HepG2 (cell line): ENCODE measurements around the gene TPD52L2. TPM values are rescaled to one million over a fixed set of nuclear protein-coding genes. Genes with fewer than 3 reads are reported as not detected.

Experiments
- ARID2 ChIP-seq: sonication (generic); formaldehyde crosslinking; IDR thresholded peaks from 2 replicates; pipeline ENCODE4 v1.8.1; 2022; ENCODE audit warnings: mild to moderate bottlenecking, missing genetic modification reagents, borderline replicate concordance
- ASH2L ChIP-seq: fragments of 300-600, 200-600 bp; sonication (generic); IDR thresholded peaks from 2 replicates; pipeline ENCODE4 v1.7.0; 2017; ENCODE audit warnings: low read depth, mild to moderate bottlenecking, moderate library complexity, mixed read lengths, low read length; ENCODE audit not compliant: insufficient read length
- BORCS8-MEF2B ChIP-seq: sonication (generic); formaldehyde crosslinking; IDR thresholded peaks from 2 replicates; pipeline ENCODE4 v1.8.0; 2022; ENCODE audit warnings: mild to moderate bottlenecking, missing genetic modification reagents
- CBX5 ChIP-seq: sonication (generic); formaldehyde crosslinking; IDR thresholded peaks from 2 replicates; pipeline ENCODE4 v1.4.0; 2020; ENCODE audit warnings: missing genetic modification reagents, borderline replicate concordance
- CHCHD3 ChIP-seq: sonication (generic); formaldehyde crosslinking; IDR thresholded peaks from 2 replicates; pipeline ENCODE4 v1.8.0; 2022; ENCODE audit warnings: mild to moderate bottlenecking, missing genetic modification reagents, moderate library complexity
- KLF6 ChIP-seq: IDR thresholded peaks from 2 replicates; pipeline ENCODE4 v1.8.0; 2016; ENCODE audit warnings: missing biosample characterization, missing genetic modification reagents
- MIXL1 ChIP-seq: IDR thresholded peaks from 2 replicates; pipeline ENCODE4 v1.6.1; 2016
- MTA3 ChIP-seq: sonication (generic); formaldehyde crosslinking; IDR thresholded peaks from 2 replicates; pipeline ENCODE4 v1.4.0; 2020; ENCODE audit warnings: missing genetic modification reagents
- NFIB ChIP-seq: sonication (generic); formaldehyde crosslinking; IDR thresholded peaks from 2 replicates; pipeline ENCODE4 v1.9.0; 2021; ENCODE audit warnings: missing genetic modification reagents, mild to moderate bottlenecking, borderline replicate concordance
- NFIC ChIP-seq: IDR thresholded peaks from 2 replicates; pipeline ENCODE4 v1.6.1; 2012; ENCODE audit warnings: mild to moderate bottlenecking, low read length, inconsistent platforms
- NKX3-1 ChIP-seq: sonication (generic); formaldehyde crosslinking; IDR thresholded peaks from 2 replicates; pipeline ENCODE4 v1.5.0; 2020; ENCODE audit warnings: missing genetic modification reagents
- PHF8 ChIP-seq: sonication (generic); formaldehyde crosslinking; IDR thresholded peaks from 2 replicates; pipeline ENCODE4 v1.5.0; 2020; ENCODE audit warnings: missing genetic modification reagents
- RFX3 ChIP-seq: IDR thresholded peaks from 2 replicates; pipeline ENCODE4 v1.6.1; 2016; ENCODE audit warnings: missing biosample characterization, missing genetic modification reagents
- RNF2 ChIP-seq: fragments of 450-650 bp; conservative IDR thresholded peaks from 2 replicates; pipeline ENCODE4 v1.6.1; 2016; ENCODE audit warnings: low read depth
- SP2 ChIP-seq: sonication (generic); formaldehyde crosslinking; IDR thresholded peaks from 2 replicates; pipeline ENCODE4 v1.5.1; 2020; ENCODE audit warnings: mild to moderate bottlenecking, missing genetic modification reagents
- SRSF9 ChIP-seq: fragments of 200-400 bp; formaldehyde crosslinking; IDR thresholded peaks from 2 replicates; pipeline ENCODE4 v1.6.1; 2018; ENCODE audit warnings: borderline replicate concordance, mild to moderate bottlenecking, low read depth, low read length; ENCODE audit not compliant: insufficient read depth, poor library complexity, severe bottlenecking
- TP53 ChIP-seq: sonication (generic); formaldehyde crosslinking; conservative IDR thresholded peaks from 2 replicates; pipeline ENCODE4 v1.4.0; 2020; ENCODE audit warnings: missing genetic modification reagents
- ZNF121 ChIP-seq: sonication (generic); formaldehyde crosslinking; IDR thresholded peaks from 2 replicates; pipeline ENCODE4 v1.5.0; 2020; ENCODE audit warnings: mild to moderate bottlenecking, missing genetic modification reagents
- ZNF446 ChIP-seq: sonication (generic); formaldehyde crosslinking; IDR thresholded peaks from 2 replicates; pipeline ENCODE4 v1.5.0; 2020; ENCODE audit warnings: mild to moderate bottlenecking, missing genetic modification reagents
- ZNF460 ChIP-seq: sonication (generic); formaldehyde crosslinking; IDR thresholded peaks from 2 replicates; pipeline ENCODE4 v1.5.1; 2020; ENCODE audit warnings: missing genetic modification reagents, mild to moderate bottlenecking, borderline replicate concordance
- ZNF530 ChIP-seq: sonication (generic); formaldehyde crosslinking; IDR thresholded peaks from 2 replicates; pipeline ENCODE4 v1.5.0; 2020; ENCODE audit warnings: low read depth, mild to moderate bottlenecking, missing genetic modification reagents
- ZNF773 ChIP-seq: sonication (generic); formaldehyde crosslinking; IDR thresholded peaks from 2 replicates; pipeline ENCODE4 v1.4.0; 2020; ENCODE audit warnings: missing genetic modification reagents, borderline replicate concordance
- polyA plus RNA-seq, 8 experiments: library from polyadenylated mRNA; depleted of rRNA in 3 of 8; stranded (reverse) in 7 of 8; unstranded in 1 of 8; fragments of >200 nt; fragmentation: Illumina TruSeq in 4 of 8; extraction: Trizol in 4 of 8; gene quantifications; 2 replicates each; pipeline versions ENCODE4 v1.2.1 to v1.2.3, GENCODE V29; 2011 to 2016; ENCODE audit warnings: low read depth in 4 of 8, missing spikeins in 1 of 8, mixed read lengths in 1 of 8; ENCODE audit not compliant: insufficient read depth in 1 of 8
- total RNA-seq, 5 experiments: library from RNA; depleted of rRNA; stranded (reverse); fragments of >200 nt; fragmentation: Illumina TruSeq; extraction: Trizol; gene quantifications; 2 replicates each; pipeline ENCODE4 v1.2.3, GENCODE V29; 2016; ENCODE audit warnings: low read depth in 1 of 5
- TF ChIP-seq, protein P1 (sequence below): sonication (generic); formaldehyde crosslinking; IDR thresholded peaks from 2 replicates; pipeline ENCODE4 v1.8.1; 2023; ENCODE audit warnings: mild to moderate bottlenecking, inconsistent platforms, moderate library complexity, missing genetic modification reagents, borderline replicate concordance
- TF ChIP-seq, protein P2 (sequence below): sonication (generic); formaldehyde crosslinking; IDR thresholded peaks from 2 replicates; pipeline ENCODE4 v1.9.0; 2021; ENCODE audit warnings: missing genetic modification reagents, mild to moderate bottlenecking, borderline replicate concordance
- TF ChIP-seq, protein P3 (sequence below): sonication (generic); formaldehyde crosslinking; IDR thresholded peaks from 2 replicates; pipeline ENCODE4 v1.5.0; 2020; ENCODE audit warnings: mild to moderate bottlenecking, missing genetic modification reagents
- TF ChIP-seq, protein P4 (sequence below): IDR thresholded peaks from 2 replicates; pipeline ENCODE4 v1.6.1; 2016; ENCODE audit warnings: missing compliant biosample characterization, missing genetic modification reagents, borderline replicate concordance

Gene TPD52L2
- total and polyA plus RNA-seq, 2 of the 13 experiments (the other 11 are each of a cell fraction or from before 2014, with no cell fraction given) = 156 to 184 TPM

DNA sequence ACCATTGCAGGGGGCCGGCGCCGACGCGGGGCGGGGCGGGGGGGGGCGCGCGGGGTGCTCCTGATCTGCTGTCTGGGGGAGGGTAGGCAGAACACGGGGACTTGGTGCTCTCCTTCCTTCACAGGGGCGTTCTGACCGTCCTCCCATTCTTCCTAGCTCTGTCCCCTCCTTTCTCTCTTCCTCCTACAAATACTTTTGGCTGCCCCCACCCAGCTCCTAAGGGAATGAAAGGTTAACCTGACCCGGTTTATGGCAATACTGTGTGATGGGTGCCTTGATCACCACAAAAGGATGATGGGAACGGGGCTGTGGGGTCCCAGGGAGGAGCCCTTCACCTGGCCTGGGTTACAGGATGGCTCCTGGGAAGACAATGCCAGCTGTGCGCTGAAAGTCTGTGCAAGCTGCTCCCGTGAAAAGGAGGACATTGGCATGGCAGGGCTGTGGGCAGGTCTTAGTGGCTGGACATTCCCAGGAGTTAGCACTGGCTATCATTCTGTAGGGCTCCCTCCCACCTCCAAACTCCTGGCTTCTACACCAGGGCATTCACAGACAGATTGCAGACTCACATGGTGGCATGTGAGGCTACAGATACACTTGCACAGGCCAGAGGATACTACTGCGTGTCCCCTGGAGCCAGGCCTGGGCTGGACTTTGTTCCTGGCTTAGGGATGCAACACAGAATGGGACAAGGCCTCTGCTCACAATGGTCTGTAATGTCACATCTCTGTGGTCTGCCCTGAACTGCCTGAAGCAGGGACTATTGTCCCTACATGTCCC, 1.9 kb upstream of the TPD52L2 start (continued):
- TF ChIP-seq, protein P1, sequence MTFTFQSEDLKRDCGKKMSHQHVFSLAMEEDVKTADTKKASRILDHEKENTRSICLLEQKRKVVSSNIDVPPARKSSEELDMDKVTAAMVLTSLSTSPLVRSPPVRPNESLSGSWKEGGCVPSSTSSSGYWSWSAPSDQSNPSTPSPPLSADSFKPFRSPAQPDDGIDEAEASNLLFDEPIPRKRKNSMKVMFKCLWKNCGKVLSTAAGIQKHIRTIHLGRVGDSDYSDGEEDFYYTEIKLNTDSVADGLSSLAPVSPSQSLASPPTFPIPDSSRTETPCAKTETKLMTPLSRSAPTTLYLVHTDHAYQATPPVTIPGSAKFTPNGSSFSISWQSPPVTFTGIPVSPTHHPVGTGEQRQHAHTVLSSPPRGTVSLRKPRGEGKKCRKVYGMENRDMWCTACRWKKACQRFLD (CRISPR knock-in tag) = no peak; the same call in 1 of the 2 replicates
- TF ChIP-seq SRSF9 (no peak), MTA3 (no peak), NFIC (no peak), ASH2L (no peak), ZNF773 (CRISPR knock-in tag) (no peak), SP2 (no peak), NKX3-1 (CRISPR knock-in tag) (no peak), ZNF446 (CRISPR knock-in tag) (no peak), TP53 (CRISPR knock-in tag) (no peak), NFIB (no peak), ZNF460 (CRISPR knock-in tag) (no peak), RFX3 (CRISPR knock-in tag) (no peak), BORCS8-MEF2B (CRISPR knock-in tag) (no peak; the same call in 1 of the 2 replicates), ZNF530 (CRISPR knock-in tag) (no peak), KLF6 (no peak), MIXL1 (CRISPR knock-in tag) (no peak), CBX5 (CRISPR knock-in tag) (no peak), ARID2 (CRISPR knock-in tag) (no peak), RNF2 (no peak; the same call in 1 of the 2 replicates), ZNF121 (CRISPR knock-in tag) (no peak), PHF8 (CRISPR knock-in tag) (no peak), CHCHD3 (CRISPR knock-in tag) (0 out of 2 replicates have a peak, but pooled peaks have one; percentile 22)
- TF ChIP-seq, protein P2, sequence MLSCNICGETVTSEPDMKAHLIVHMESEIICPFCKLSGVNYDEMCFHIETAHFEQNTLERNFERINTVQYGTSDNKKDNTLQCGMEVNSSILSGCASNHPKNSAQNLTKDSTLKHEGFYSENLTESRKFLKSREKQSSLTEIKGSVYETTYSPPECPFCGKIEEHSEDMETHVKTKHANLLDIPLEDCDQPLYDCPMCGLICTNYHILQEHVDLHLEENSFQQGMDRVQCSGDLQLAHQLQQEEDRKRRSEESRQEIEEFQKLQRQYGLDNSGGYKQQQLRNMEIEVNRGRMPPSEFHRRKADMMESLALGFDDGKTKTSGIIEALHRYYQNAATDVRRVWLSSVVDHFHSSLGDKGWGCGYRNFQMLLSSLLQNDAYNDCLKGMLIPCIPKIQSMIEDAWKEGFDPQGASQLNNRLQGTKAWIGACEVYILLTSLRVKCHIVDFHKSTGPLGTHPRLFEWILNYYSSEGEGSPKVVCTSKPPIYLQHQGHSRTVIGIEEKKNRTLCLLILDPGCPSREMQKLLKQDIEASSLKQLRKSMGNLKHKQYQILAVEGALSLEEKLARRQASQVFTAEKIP (CRISPR knock-in tag) = no peak
- TF ChIP-seq, protein P3, sequence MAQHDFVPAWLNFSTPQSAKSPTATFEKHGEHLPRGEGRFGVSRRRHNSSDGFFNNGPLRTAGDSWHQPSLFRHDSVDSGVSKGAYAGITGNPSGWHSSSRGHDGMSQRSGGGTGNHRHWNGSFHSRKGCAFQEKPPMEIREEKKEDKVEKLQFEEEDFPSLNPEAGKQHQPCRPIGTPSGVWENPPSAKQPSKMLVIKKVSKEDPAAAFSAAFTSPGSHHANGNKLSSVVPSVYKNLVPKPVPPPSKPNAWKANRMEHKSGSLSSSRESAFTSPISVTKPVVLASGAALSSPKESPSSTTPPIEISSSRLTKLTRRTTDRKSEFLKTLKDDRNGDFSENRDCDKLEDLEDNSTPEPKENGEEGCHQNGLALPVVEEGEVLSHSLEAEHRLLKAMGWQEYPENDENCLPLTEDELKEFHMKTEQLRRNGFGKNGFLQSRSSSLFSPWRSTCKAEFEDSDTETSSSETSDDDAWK (CRISPR knock-in tag) = no peak
- TF ChIP-seq, protein P4, sequence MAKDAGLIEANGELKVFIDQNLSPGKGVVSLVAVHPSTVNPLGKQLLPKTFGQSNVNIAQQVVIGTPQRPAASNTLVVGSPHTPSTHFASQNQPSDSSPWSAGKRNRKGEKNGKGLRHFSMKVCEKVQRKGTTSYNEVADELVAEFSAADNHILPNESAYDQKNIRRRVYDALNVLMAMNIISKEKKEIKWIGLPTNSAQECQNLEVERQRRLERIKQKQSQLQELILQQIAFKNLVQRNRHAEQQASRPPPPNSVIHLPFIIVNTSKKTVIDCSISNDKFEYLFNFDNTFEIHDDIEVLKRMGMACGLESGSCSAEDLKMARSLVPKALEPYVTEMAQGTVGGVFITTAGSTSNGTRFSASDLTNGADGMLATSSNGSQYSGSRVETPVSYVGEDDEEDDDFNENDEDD (CRISPR knock-in tag) = 0 out of 2 replicates have a peak, but pooled peaks have one; percentile 20
